ENCODE data around the gene IVD. TPM values are rescaled to one million over a fixed set of nuclear protein-coding genes. Genes with fewer than 3 reads are reported as not detected.

The IVD gene
- total and polyA plus RNA-seq, 9 of the 15 experiments (the other 6 are each of a cell fraction or from before 2014, with no cell fraction given) = 0.15 to 4.5 (median 2.4) TPM

DNA sequence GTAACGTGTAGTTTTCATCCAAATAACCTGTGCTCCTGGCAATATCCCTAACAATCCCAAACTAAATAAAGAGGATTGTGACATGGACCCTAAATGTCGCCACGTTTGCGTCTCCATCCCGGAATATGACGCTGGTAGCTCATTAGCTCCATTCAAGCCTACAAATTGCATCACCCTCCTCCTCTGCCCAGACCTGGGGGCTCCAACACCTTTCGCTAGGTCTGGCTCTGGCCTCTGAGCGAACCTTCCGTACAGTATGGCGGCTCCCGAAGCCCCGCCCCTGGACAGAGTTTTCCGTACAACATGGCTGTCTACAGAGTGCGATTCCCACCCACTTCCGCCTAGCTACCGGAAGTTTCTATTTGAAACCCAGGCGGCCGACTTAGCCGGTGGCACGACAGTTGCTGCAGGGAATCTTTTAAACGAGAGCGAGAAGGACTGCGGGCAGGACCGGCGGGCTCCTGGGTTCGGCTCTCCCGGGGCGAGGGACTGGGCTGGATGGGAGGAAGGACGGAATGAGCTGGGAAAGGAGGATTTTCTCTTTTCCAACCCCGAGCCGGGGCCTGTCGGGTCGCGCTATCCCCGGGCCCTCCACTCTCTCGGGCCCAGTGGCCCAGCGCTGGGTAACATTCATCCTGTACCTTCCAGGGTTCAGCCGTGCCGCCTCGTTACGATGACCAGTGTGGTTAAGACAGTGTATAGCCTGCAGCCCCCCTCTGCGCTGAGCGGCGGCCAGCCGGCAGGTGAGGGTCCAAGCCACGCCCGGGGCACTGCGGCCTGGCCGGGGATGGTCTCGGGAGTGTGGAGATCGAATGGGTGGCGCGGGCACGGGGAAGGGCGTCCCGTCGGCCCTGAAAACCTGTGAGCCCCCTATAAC lies 22.8 kb upstream of the IVD start, which contains the start of gene KNSTRN (continued):
- TF ChIP-seq, protein P1, sequence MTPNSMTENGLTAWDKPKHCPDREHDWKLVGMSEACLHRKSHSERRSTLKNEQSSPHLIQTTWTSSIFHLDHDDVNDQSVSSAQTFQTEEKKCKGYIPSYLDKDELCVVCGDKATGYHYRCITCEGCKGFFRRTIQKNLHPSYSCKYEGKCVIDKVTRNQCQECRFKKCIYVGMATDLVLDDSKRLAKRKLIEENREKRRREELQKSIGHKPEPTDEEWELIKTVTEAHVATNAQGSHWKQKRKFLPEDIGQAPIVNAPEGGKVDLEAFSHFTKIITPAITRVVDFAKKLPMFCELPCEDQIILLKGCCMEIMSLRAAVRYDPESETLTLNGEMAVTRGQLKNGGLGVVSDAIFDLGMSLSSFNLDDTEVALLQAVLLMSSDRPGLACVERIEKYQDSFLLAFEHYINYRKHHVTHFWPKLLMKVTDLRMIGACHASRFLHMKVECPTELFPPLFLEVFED (CRISPR knock-in tag; conservative IDR thresholded peaks at IDR 0.05) = no peak
- TF ChIP-seq E2F8 (IDR thresholded peaks at IDR 0.05; ENCODE audit: low read depth, partially characterized antibody) = peak; percentile 80
- TF ChIP-seq KDM1A (IDR thresholded peaks at IDR 0.05) = no peak
- TF ChIP-seq, protein P2, sequence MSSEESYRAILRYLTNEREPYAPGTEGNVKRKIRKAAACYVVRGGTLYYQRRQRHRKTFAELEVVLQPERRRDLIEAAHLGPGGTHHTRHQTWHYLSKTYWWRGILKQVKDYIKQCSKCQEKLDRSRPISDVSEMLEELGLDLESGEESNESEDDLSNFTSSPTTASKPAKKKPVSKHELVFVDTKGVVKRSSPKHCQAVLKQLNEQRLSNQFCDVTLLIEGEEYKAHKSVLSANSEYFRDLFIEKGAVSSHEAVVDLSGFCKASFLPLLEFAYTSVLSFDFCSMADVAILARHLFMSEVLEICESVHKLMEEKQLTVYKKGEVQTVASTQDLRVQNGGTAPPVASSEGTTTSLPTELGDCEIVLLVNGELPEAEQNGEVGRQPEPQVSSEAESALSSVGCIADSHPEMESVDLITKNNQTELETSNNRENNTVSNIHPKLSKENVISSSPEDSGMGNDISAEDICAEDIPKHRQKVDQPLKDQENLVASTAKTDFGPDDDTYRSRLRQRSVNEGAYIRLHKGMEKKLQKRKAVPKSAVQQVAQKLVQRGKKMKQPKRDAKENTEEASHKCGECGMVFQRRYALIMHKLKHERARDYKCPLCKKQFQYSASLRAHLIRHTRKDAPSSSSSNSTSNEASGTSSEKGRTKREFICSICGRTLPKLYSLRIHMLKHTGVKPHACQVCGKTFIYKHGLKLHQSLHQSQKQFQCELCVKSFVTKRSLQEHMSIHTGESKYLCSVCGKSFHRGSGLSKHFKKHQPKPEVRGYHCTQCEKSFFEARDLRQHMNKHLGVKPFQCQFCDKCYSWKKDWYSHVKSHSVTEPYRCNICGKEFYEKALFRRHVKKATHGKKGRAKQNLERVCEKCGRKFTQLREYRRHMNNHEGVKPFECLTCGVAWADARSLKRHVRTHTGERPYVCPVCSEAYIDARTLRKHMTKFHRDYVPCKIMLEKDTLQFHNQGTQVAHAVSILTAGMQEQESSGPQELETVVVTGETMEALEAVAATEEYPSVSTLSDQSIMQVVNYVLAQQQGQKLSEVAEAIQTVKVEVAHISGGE (CRISPR knock-in tag; IDR thresholded peaks at IDR 0.05) = peak; percentile 91 to 99 (median 97); a peak in 5 of 6 replicates
- TF ChIP-seq ZNF280A (IDR thresholded peaks at IDR 0.05; ENCODE audit: low read depth, partially characterized antibody) = no peak
- TF ChIP-seq, protein P3, sequence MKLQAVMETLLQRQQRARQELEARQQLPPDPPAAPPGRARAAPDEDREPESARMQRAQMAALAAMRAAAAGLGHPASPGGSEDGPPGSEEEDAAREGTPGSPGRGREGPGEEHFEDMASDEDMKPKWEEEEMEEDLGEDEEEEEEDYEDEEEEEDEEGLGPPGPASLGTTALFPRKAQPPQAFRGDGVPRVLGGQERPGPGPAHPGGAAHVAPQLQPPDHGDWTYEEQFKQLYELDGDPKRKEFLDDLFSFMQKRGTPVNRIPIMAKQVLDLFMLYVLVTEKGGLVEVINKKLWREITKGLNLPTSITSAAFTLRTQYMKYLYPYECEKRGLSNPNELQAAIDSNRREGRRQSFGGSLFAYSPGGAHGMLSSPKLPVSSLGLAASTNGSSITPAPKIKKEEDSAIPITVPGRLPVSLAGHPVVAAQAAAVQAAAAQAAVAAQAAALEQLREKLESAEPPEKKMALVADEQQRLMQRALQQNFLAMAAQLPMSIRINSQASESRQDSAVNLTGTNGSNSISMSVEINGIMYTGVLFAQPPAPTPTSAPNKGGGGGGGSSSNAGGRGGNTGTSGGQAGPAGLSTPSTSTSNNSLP (IDR thresholded peaks at IDR 0.05; ENCODE audit: borderline replicate concordance, low read depth, low read length) = no peak
- TF ChIP-seq HNRNPL (IDR thresholded peaks at IDR 0.05; ENCODE audit: low read depth, low read length) = no peak
- TF ChIP-seq, protein P4, sequence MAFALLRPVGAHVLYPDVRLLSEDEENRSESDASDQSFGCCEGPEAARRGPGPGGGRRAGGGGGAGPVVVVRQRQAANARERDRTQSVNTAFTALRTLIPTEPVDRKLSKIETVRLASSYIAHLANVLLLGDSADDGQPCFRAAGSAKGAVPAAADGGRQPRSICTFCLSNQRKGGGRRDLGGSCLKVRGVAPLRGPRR (CRISPR knock-in tag; IDR thresholded peaks at IDR 0.05) = no peak
- TF ChIP-seq ZNF311 (CRISPR knock-in tag; IDR thresholded peaks at IDR 0.05) = no peak
- TF ChIP-seq NR2F6 (CRISPR knock-in tag; IDR thresholded peaks at IDR 0.05) = no peak
- TF ChIP-seq SNAPC5 (CRISPR knock-in tag; IDR thresholded peaks at IDR 0.05) = no peak
- TF ChIP-seq ARHGAP35 (IDR thresholded peaks at IDR 0.05; ENCODE audit: partially characterized antibody) = no peak
- TF ChIP-seq RNF2 (IDR thresholded peaks at IDR 0.05) = no peak
- TF ChIP-seq NFE2 (IDR thresholded peaks at IDR 0.05; ENCODE audit: low read depth) = no peak
